HG02870 (cell line): ENCODE data around the gene PCSK6.

Experiments used
- ATAC-seq: cut with Tn5 transposase; IDR thresholded peaks from one replicate; pipeline ENCODE4 v1.9.1; 2021; ENCODE audit warnings: mild to moderate bottlenecking, moderate library complexity; ENCODE audit not compliant: unreplicated experiment

The PCSK6 gene

GRCh38 chr15:101499863-101500713 lies 10.6 kb upstream of the PCSK6 start:
- peak; percentile 58 for ATAC-seq

GRCh38 chr15:101498717-101499480 lies 9.4 kb upstream of the PCSK6 start:
- no peak for ATAC-seq

- ATAC-seq, result no peak
Observed at GRCh38 chr15:101498076-101498716, 8.7 kb upstream of the PCSK6 start.

GRCh38 chr15:101497484-101498034 lies 8.1 kb upstream of the PCSK6 start:
- ATAC-seq, result no peak

- no peak for ATAC-seq
Observed at GRCh38 chr15:101497017-101497416, 7.5 kb upstream of the PCSK6 start.

GRCh38 chr15:101496198-101496986 lies 6.9 kb upstream of the PCSK6 start:
- no peak for ATAC-seq

GRCh38 chr15:101495334-101496197 lies 6.1 kb upstream of the PCSK6 start:
- no peak for ATAC-seq

GRCh38 chr15:101494251-101494796 lies 4.8 kb upstream of the PCSK6 start:
- ATAC-seq, result no peak

GRCh38 chr15:101492766-101493692 lies 3.5 kb upstream of the PCSK6 start:
- ATAC-seq, result no peak

GRCh38 chr15:101491734-101492640 lies 2.5 kb upstream of the PCSK6 start:
- no peak for ATAC-seq

GRCh38 chr15:101490922-101491733 lies 1.6 kb upstream of the PCSK6 start:
- ATAC-seq, result no peak

GRCh38 chr15:101490408-101490891 lies 943 bp upstream of the PCSK6 start:
- no peak for ATAC-seq

- ATAC-seq, result no peak
Observed at GRCh38 chr15:101489237-101489598, 289 bp downstream of the PCSK6 start.

- ATAC-seq, result no peak
Observed at GRCh38 chr15:101488300-101489164, 975 bp downstream of the PCSK6 start.
